H1 (cell line): ENCODE measurements around the gene MRPL55. TPM values are rescaled to one million over a fixed set of nuclear protein-coding genes. Genes with fewer than 3 reads are reported as not detected.

Source experiments
- CTCF ChIA-PET: fragments of 300-600 bp; sonication (Branson Sonifier 250); formaldehyde crosslinking; loops from one replicate; lab custom pipeline; 2021; ENCODE audit not compliant: partially characterized antibody; lab: Charles Lee
- POLR2A ChIA-PET: fragments of 300-600 bp; sonication (Branson Sonifier 250); formaldehyde crosslinking; loops from one replicate; lab custom pipeline; 2021; ENCODE audit warnings: inconsistent platforms; ENCODE audit not compliant: partially characterized antibody; lab: Charles Lee
- DNase-seq, 2 experiments: peaks; one replicate each; pipeline versions ENCODE4 v3.0.0 to v3.0.0-alpha.2; 2010 to 2022; ENCODE audit warnings: low spot score in 2 of 2, low read depth in 1 of 2, mixed read lengths in 1 of 2
- FAIRE-seq: peaks from 2 replicates; lab custom pipeline; 2011; peaks lifted over from hg19 to GRCh38; lab: Jason Lieb, UNC
- H2AFZ ChIP-seq: 2 replicates; pipeline ENCODE4 v1.8.1; 2012; ENCODE audit warnings: low read length, inconsistent platforms
- H2AK5ac ChIP-seq: 2 replicates; pipeline ENCODE4 v1.6.1; 2013; ENCODE audit warnings: low read depth, low read length
- H2BK120ac ChIP-seq: replicated peaks from 2 replicates; pipeline ENCODE3; 2013; ENCODE audit warnings: low read depth, low read length, inconsistent platforms
- H2BK12ac ChIP-seq: 2 replicates; pipeline ENCODE4 v1.6.1; 2013; ENCODE audit warnings: low read depth, low read length
- H2BK15ac ChIP-seq: 2 replicates; pipeline ENCODE4 v1.6.1; 2013; ENCODE audit warnings: low read length
- H2BK20ac ChIP-seq: 2 replicates; pipeline ENCODE4 v1.6.1; 2013; ENCODE audit warnings: low read length
- H2BK5ac ChIP-seq: 2 replicates; pipeline ENCODE4 v1.6.1; 2013; ENCODE audit warnings: low read depth, low read length
- H3K14ac ChIP-seq: 2 replicates; pipeline ENCODE4 v1.6.1; 2013; ENCODE audit warnings: inconsistent platforms; ENCODE audit not compliant: insufficient read length
- H3K18ac ChIP-seq: 2 replicates; pipeline ENCODE4 v1.6.1; 2013; ENCODE audit warnings: low read length; ENCODE audit errors: extremely low read depth
- H3K23ac ChIP-seq: 2 replicates; pipeline ENCODE4 v1.6.1; 2013; ENCODE audit warnings: inconsistent platforms; ENCODE audit not compliant: insufficient read length
- H3K23me2 ChIP-seq: 2 replicates; pipeline ENCODE4 v1.6.1; 2013; ENCODE audit warnings: low read depth, low read length
- H3K27ac ChIP-seq: 2 replicates; pipeline ENCODE4 v1.6.1; 2011; ENCODE audit warnings: low read depth, low read length, inconsistent platforms
- H3K27me3 ChIP-seq, 4 experiments: replicated peaks in 1 of 4; 1 replicate in 1 of 4; 2 replicates in 3 of 4; pipeline versions ENCODE4 v1.6.1 to v1.8.1; 2011 to 2013; ENCODE audit warnings: low read length in 3 of 4, mild to moderate bottlenecking in 3 of 4, inconsistent platforms in 2 of 4, mixed read lengths in 2 of 4, moderate library complexity in 1 of 4; ENCODE audit not compliant: control insufficient read depth in 3 of 4, insufficient read depth in 3 of 4; ENCODE audit errors: extremely low read depth in 1 of 4
- H3K36me3 ChIP-seq, 4 experiments: 2 replicates each; pipeline versions ENCODE4 v1.6.1 to v1.8.1; 2011 to 2013; ENCODE audit warnings: mild to moderate bottlenecking in 4 of 4, low read length in 3 of 4, moderate library complexity in 2 of 4, control low read depth in 1 of 4, inconsistent platforms in 1 of 4; ENCODE audit not compliant: insufficient read depth in 4 of 4, control insufficient read depth in 2 of 4
- H3K4ac ChIP-seq: replicated peaks from 2 replicates; pipeline ENCODE3; 2013; ENCODE audit warnings: low read length, low read depth, mixed read lengths, inconsistent platforms; ENCODE audit not compliant: insufficient read length
- H3K4me1 ChIP-seq, 4 experiments: replicated peaks in 1 of 4; 1 replicate in 1 of 4; 2 replicates in 3 of 4; pipeline versions ENCODE4 v1.6.1 to v1.8.1; 2011 to 2013; ENCODE audit warnings: low read length in 3 of 4, inconsistent platforms in 2 of 4, mixed read lengths in 1 of 4; ENCODE audit not compliant: insufficient read depth in 4 of 4, control insufficient read depth in 3 of 4
- H3K4me2 ChIP-seq, 2 experiments: 2 replicates each; pipeline versions ENCODE4 v1.6.1 to v1.8.1; 2011 to 2013; ENCODE audit warnings: low read depth in 2 of 2, low read length in 2 of 2, control low read depth in 1 of 2, inconsistent platforms in 1 of 2, mild to moderate bottlenecking in 1 of 2; ENCODE audit not compliant: insufficient read depth in 1 of 2
- H3K4me3 ChIP-seq, 4 experiments: fragments of 200-600, 300-600 bp in 1 of 4; sonication (generic), shearing (Covaris generic), sonication (Bioruptor Twin) in 1 of 4; 2 replicates each; pipeline versions ENCODE4 v1.5.1 to v1.8.1; 2011 to 2016; ENCODE audit warnings: low read length in 4 of 4, low read depth in 3 of 4, control low read depth in 2 of 4, inconsistent platforms in 2 of 4, mild to moderate bottlenecking in 2 of 4, mixed read lengths in 1 of 4, moderate library complexity in 1 of 4; ENCODE audit not compliant: insufficient read depth in 2 of 4; ENCODE audit errors: extremely low read depth in 1 of 4
- H3K56ac ChIP-seq: replicated peaks from 2 replicates; pipeline ENCODE3; 2013; ENCODE audit warnings: low read depth, mild to moderate bottlenecking, mixed read lengths, low read length, inconsistent platforms; ENCODE audit not compliant: insufficient read length
- H3K79me1 ChIP-seq: 2 replicates; pipeline ENCODE4 v1.6.1; 2013; ENCODE audit warnings: low read depth, low read length, control low read depth
- H3K79me2 ChIP-seq, 2 experiments: 2 replicates each; pipeline versions ENCODE4 v1.6.1 to v1.8.1; 2012 to 2013; ENCODE audit warnings: low read length in 2 of 2, mild to moderate bottlenecking in 2 of 2, inconsistent platforms in 1 of 2; ENCODE audit not compliant: insufficient read depth in 2 of 2, control insufficient read depth in 1 of 2
- H3K9ac ChIP-seq, 4 experiments: replicated peaks in 1 of 4; 1 replicate in 1 of 4; 2 replicates in 3 of 4; pipeline versions ENCODE4 v1.6.1 to v1.8.1; 2011 to 2013; ENCODE audit warnings: low read depth in 3 of 4, low read length in 3 of 4, control low read depth in 2 of 4, mild to moderate bottlenecking in 2 of 4, moderate library complexity in 2 of 4, inconsistent platforms in 1 of 4; ENCODE audit errors: extremely low read depth in 1 of 4
- H3K9me3 ChIP-seq, 2 experiments: 2 replicates each; pipeline versions ENCODE4 v1.6.1 to v1.8.1; 2012 to 2013; ENCODE audit warnings: mild to moderate bottlenecking in 2 of 2, moderate library complexity in 2 of 2, control low read depth in 1 of 2, inconsistent platforms in 1 of 2, low read depth in 1 of 2, low read length in 1 of 2, mixed read lengths in 1 of 2; ENCODE audit not compliant: insufficient read depth in 2 of 2
- H4K20me1 ChIP-seq, 2 experiments: replicated peaks in 1 of 2; 2 replicates each; pipeline versions ENCODE3 to v1.8.1; 2011 to 2013; ENCODE audit warnings: inconsistent platforms in 2 of 2, low read length in 2 of 2, mild to moderate bottlenecking in 1 of 2; ENCODE audit not compliant: insufficient read depth in 2 of 2, control insufficient read depth in 1 of 2
- H4K5ac ChIP-seq: 2 replicates; pipeline ENCODE4 v1.6.1; 2013; ENCODE audit warnings: low read length, low read depth, mixed read lengths, inconsistent platforms; ENCODE audit not compliant: insufficient read length
- H4K8ac ChIP-seq: 2 replicates; pipeline ENCODE4 v1.8.0; 2013; ENCODE audit warnings: mild to moderate bottlenecking, moderate library complexity, low read length, inconsistent platforms; ENCODE audit not compliant: insufficient read depth; ENCODE audit errors: extremely low read depth
- H4K91ac ChIP-seq: replicated peaks from 2 replicates; pipeline ENCODE3; 2013; ENCODE audit warnings: low read length, mixed read lengths, inconsistent platforms; ENCODE audit not compliant: insufficient read length
- CTBP2 ChIP-seq: IDR thresholded peaks from 2 replicates; pipeline ENCODE4 v1.7.0; 2011; ENCODE audit warnings: borderline replicate concordance, mild to moderate bottlenecking, moderate library complexity, mixed read lengths, low read length; ENCODE audit not compliant: insufficient read depth, insufficient read length
- PHF8 ChIP-seq: fragments of 200-600 bp; sonication (generic); conservative IDR thresholded peaks from 2 replicates; pipeline ENCODE4 v1.7.1; 2012; ENCODE audit warnings: low read depth, mild to moderate bottlenecking, inconsistent platforms, low read length, moderate library complexity
- RNF2 ChIP-seq: fragments of 200-900, 300-1000 bp; sonication (generic); IDR thresholded peaks from 2 replicates; pipeline ENCODE4 v1.7.1; 2016; ENCODE audit warnings: borderline replicate concordance, low read depth, mild to moderate bottlenecking, antibody characterized with exemption, low read length; ENCODE audit not compliant: poor library complexity, severe bottlenecking; ENCODE audit errors: missing control alignments
- TCF12 ChIP-seq: IDR thresholded peaks from 2 replicates; pipeline ENCODE4 v1.6.1; 2011; ENCODE audit warnings: low read depth, mild to moderate bottlenecking, low read length
- WGBS, 2 experiments: shearing (Covaris generic) in 1 of 2; methylation state at CpG; one replicate each; pipeline versions ENCODE4 v1.1.6 to v1.1.7; 2013 to 2015; ENCODE audit warnings: low lambda C conversion rate in 2 of 2, mixed read lengths in 2 of 2, inconsistent platforms in 1 of 2, low coverage in 1 of 2, missing lambda C conversion rate in 1 of 2; ENCODE audit not compliant: insufficient replicate concordance in 2 of 2, insufficient coverage in 1 of 2, insufficient read length in 1 of 2; ENCODE audit errors: extremely low coverage in 1 of 2, missing lambda C conversion rate in 1 of 2; 5-methylcytosine and 5-hydroxymethylcytosine counted together
- polyA plus RNA-seq, 7 experiments: library from polyadenylated mRNA; depleted of rRNA in 3 of 7; stranded (reverse) in 5 of 7; unstranded in 2 of 7; fragments of >200 nt in 5 of 7; fragments of 200-250 nt in 2 of 7; gene quantifications; 1 replicate in 5 of 7; 2 replicates in 1 of 7; 4 replicates in 1 of 7; pipeline versions ENCODE4 v1.2.1 to v1.2.3, GENCODE V29; 2011 to 2013; ENCODE audit warnings: missing spikeins in 2 of 7, mixed read lengths in 2 of 7
- total RNA-seq: library from RNA; stranded (reverse); fragmentation: NEBNext Ultra II Directional; extraction: Animal tissue kit (Norgen Biotek cat#: 25700); gene quantifications from 2 replicates; pipeline ENCODE4 v1.2.1, GENCODE V29; 2021

MRPL55 gene
- total and polyA plus RNA-seq, 2 of the 8 experiments (the other 6 are each of a cell fraction or from before 2014, with no cell fraction given) = 59.0 to 244 TPM

- no peak for DNase-seq
- Histone ChIP-seq H3K79me2 (no peaks in the 10 kb centered on the region), H3K9ac (no peak overlapping the region), H3K23ac (no peak overlapping the region), H2BK12ac (no peak overlapping the region), H2BK20ac (no peak overlapping the region), H3K79me1 (no peaks in the 10 kb centered on the region), H3K4me3 (no peak overlapping the region), H4K5ac (no peak overlapping the region), H3K27ac (no peak overlapping the region), H2BK5ac (no peak overlapping the region), H3K9me3 (peaks cover 14 to 19% of the 10 kb centered on the region in 2 experiments), H3K23me2 (no peaks in the 10 kb centered on the region), H3K4ac (no peak overlapping the region), H3K14ac (no peak overlapping the region), H3K27me3 (no peaks in the 10 kb centered on the region; a peak in 3 of 7 replicates), H3K4me1 (no peaks in the 10 kb centered on the region), H3K18ac (no peak overlapping the region), H4K8ac (no peak overlapping the region), H2BK15ac (no peak overlapping the region), H3K56ac (no peak overlapping the region), H4K91ac (no peak overlapping the region), H4K20me1 (no peaks in the 10 kb centered on the region), H3K36me3 (no peaks in the 10 kb centered on the region), H2AK5ac (no peak overlapping the region), H2BK120ac (no peak overlapping the region), H3K4me2 (no peak overlapping the region), H2AFZ (no peak overlapping the region)
- ChIA-PET POLR2A (no interaction called here), CTCF (interaction anchor here (1.5 to 2.4 kb wide), 2 partner anchors 10 to 121 kb away, joined by 4 to 10 read pairs; no protein-coding TSS in a partner anchor)
- no peak for FAIRE-seq
- WGBS, 2 experiments = 93% methylated on average over 1 of the region's 1 CpG; no CpG with 5 or more reads in 1 of the 2 experiments
- TF ChIP-seq TCF12 = no peak
- no peak for TF ChIP-seq RNF2
- no peak for TF ChIP-seq PHF8
- no peak for TF ChIP-seq CTBP2
Measured at GRCh38 chr1:228120351-228120750, 11.3 kb upstream of the MRPL55 start.
